ENCODE results near the gene WWOX. TPM values are rescaled to one million over a fixed set of nuclear protein-coding genes. Genes with fewer than 3 reads are reported as not detected.

The WWOX gene
- polyA plus RNA-seq, 2 of the 4 experiments (the other 2 are of a cell fraction): 16.0 to 17.2 TPM

DNA sequence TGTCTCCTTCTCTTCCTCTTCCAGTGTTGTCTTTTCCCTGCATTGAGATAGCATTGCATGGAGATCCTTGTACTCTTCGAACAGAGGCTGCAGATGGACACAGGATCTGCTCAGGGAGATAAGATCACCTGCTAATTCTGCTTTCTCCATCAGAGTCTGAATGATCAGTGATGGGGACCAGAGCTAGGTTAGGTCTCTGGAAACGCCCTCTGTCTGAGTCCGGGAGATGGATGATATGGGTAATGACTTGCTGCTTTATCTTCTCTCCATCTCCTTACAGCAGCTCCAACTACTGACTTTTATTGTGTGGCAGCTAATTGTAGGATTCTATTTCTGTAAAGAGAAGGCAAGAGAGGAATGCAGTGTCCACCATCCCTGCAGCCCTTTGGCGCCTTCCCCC is 435.6 kb downstream of the WWOX start:
- DNase-seq (ENCODE audit: low read depth in 1 of 2, low spot score in 1 of 2) (no peak), FAIRE-seq (no peak), ATAC-seq (no peak)
- POLR2A ChIA-PET: no interaction called here
- 67% methylated on average over 4 of the region's 4 CpGs for WGBS (ENCODE audit: missing lambda C conversion rate)
- no peak for TF ChIP-seq CBX8 (IDR thresholded peaks at IDR 0.05)
- no peak for TF ChIP-seq RARB (CRISPR knock-in tag; IDR thresholded peaks at IDR 0.05)
- TF ChIP-seq ELK1 (IDR thresholded peaks at IDR 0.05; ENCODE audit: low read depth, low read length): no peak
- no peak for TF ChIP-seq EHMT2 (IDR thresholded peaks at IDR 0.05; ENCODE audit: low read depth)
- TF ChIP-seq, protein P1, sequence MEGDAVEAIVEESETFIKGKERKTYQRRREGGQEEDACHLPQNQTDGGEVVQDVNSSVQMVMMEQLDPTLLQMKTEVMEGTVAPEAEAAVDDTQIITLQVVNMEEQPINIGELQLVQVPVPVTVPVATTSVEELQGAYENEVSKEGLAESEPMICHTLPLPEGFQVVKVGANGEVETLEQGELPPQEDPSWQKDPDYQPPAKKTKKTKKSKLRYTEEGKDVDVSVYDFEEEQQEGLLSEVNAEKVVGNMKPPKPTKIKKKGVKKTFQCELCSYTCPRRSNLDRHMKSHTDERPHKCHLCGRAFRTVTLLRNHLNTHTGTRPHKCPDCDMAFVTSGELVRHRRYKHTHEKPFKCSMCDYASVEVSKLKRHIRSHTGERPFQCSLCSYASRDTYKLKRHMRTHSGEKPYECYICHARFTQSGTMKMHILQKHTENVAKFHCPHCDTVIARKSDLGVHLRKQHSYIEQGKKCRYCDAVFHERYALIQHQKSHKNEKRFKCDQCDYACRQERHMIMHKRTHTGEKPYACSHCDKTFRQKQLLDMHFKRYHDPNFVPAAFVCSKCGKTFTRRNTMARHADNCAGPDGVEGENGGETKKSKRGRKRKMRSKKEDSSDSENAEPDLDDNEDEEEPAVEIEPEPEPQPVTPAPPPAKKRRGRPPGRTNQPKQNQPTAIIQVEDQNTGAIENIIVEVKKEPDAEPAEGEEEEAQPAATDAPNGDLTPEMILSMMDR (IDR thresholded peaks at IDR 0.05): no peak
- Histone ChIP-seq H3K27ac (no peak overlapping the region), H3K4me1 (no peaks in the 10 kb centered on the region), H3K4me2 (no peak overlapping the region), H3K9me3 (no peaks in the 10 kb centered on the region), H3K4me3 (no peak overlapping the region)
- CTCF ChIA-PET: no interaction called here

GRCh38 chr16:78537511-78537910 is 438.1 kb downstream of the WWOX start:
- POLR2A ChIA-PET: no interaction called here
- ATAC-seq (no peak), DNase-seq (ENCODE audit: low read depth in 1 of 2, low spot score in 1 of 2) (no peak), FAIRE-seq (no peak)
- H3K4me2 ChIP-seq: no peak overlapping the region
- CTCF ChIA-PET: no interaction called here
- 76% methylated on average over 10 of the region's 10 CpGs for WGBS (ENCODE audit: missing lambda C conversion rate)
- no peak overlapping the region for H3K27ac ChIP-seq
- no peaks in the 10 kb centered on the region for H3K4me1 ChIP-seq
- no peak overlapping the region for H3K4me3 ChIP-seq
- no peaks in the 10 kb centered on the region for H3K9me3 ChIP-seq
- TF ChIP-seq PHF8 (IDR thresholded peaks at IDR 0.05; ENCODE audit: borderline replicate concordance, low read depth) (no peak), BHLHE40 (IDR thresholded peaks at IDR 0.05; ENCODE audit: low read depth, low read length) (no peak), NFE2L2 (conservative IDR thresholded peaks at IDR 0.05; ENCODE audit: low read length) (no peak), JUN (IDR thresholded peaks at IDR 0.05) (no peak), SREBF2 (IDR thresholded peaks at IDR 0.05) (no peak), ZNF302 (CRISPR knock-in tag; IDR thresholded peaks at IDR 0.05) (no peak), RAD21 (conservative IDR thresholded peaks at IDR 0.05 in 1 of 2, IDR thresholded peaks at IDR 0.05 in 1 of 2) (no peak), POLR2A (IDR thresholded peaks at IDR 0.05; ENCODE audit: low read length) (no peak), HOXB13 (CRISPR knock-in tag; IDR thresholded peaks at IDR 0.05; ENCODE audit: low read depth) (no peak), REST (IDR thresholded peaks at IDR 0.05) (no peak), ZFP36 (IDR thresholded peaks at IDR 0.05; ENCODE audit: borderline replicate concordance, partially characterized antibody) (no peak)

DNA sequence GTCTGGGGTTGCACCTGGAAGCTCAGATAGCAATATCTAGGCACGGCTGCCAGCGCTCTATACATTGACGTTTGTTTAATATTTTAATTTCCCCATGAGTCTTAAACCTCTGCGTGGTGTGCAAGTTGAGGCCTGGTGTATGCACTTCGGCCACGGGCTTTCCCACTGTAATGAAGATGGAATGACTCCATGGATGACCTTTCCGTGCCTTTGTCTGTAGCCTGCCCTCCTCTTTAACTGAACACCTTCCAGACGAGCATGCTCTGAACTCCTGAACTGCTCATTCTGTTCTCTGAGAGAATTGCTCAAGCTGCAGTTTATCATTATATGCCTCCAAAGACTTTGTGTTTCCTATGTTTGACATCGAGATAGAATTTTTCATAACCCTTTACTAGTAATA is 438.8 kb downstream of the WWOX start:
- Histone ChIP-seq H3K4me2 (no peak overlapping the region), H3K27ac (no peak overlapping the region), H3K4me3 (no peak overlapping the region), H3K4me1 (no peaks in the 10 kb centered on the region), H3K9me3 (no peaks in the 10 kb centered on the region)
- 62% methylated on average over 9 of the region's 9 CpGs for WGBS (ENCODE audit: missing lambda C conversion rate)
- POLR2A ChIA-PET: no interaction called here
- FAIRE-seq (no peak), DNase-seq (ENCODE audit: low read depth in 1 of 2, low spot score in 1 of 2) (no peak), ATAC-seq (no peak)
- no peak for TF ChIP-seq HOXB13 (CRISPR knock-in tag; IDR thresholded peaks at IDR 0.05; ENCODE audit: low read depth)
- no peak for TF ChIP-seq TP53 (CRISPR knock-in tag; IDR thresholded peaks at IDR 0.05)
- no peak for TF ChIP-seq HOXB5 (CRISPR knock-in tag; IDR thresholded peaks at IDR 0.05)
- no peak for TF ChIP-seq HDAC2 (IDR thresholded peaks at IDR 0.05)
- CTCF ChIA-PET: no interaction called here
